Epithelial cell of proximal tubule (primary cell): ENCODE results near the gene WDR91. TPM values are rescaled to one million over a fixed set of nuclear protein-coding genes. Genes with fewer than 3 reads are reported as not detected.

ENCODE experiments used
- DNase-seq: peaks from one replicate; pipeline ENCODE4 v3.0.0-alpha.2; 2011; ENCODE audit warnings: low read depth
- H3K4me3 ChIP-seq: 2 replicates; pipeline ENCODE4 v1.5.1; 2011; ENCODE audit warnings: low read depth, mild to moderate bottlenecking, low read length
- total RNA-seq: library from RNA; depleted of rRNA; stranded (reverse); fragments of >200 nt; gene quantifications from 2 replicates; pipeline ENCODE4 v1.2.3, GENCODE V29; 2015
- TF ChIP-seq, protein P1 (sequence below): conservative IDR thresholded peaks from 2 replicates; pipeline ENCODE4 v1.5.1; 2012; ENCODE audit warnings: low read depth, mild to moderate bottlenecking, low read length

The WDR91 gene
- total RNA-seq, 1 donor from 2014 or later, result 8.7 TPM

DNA sequence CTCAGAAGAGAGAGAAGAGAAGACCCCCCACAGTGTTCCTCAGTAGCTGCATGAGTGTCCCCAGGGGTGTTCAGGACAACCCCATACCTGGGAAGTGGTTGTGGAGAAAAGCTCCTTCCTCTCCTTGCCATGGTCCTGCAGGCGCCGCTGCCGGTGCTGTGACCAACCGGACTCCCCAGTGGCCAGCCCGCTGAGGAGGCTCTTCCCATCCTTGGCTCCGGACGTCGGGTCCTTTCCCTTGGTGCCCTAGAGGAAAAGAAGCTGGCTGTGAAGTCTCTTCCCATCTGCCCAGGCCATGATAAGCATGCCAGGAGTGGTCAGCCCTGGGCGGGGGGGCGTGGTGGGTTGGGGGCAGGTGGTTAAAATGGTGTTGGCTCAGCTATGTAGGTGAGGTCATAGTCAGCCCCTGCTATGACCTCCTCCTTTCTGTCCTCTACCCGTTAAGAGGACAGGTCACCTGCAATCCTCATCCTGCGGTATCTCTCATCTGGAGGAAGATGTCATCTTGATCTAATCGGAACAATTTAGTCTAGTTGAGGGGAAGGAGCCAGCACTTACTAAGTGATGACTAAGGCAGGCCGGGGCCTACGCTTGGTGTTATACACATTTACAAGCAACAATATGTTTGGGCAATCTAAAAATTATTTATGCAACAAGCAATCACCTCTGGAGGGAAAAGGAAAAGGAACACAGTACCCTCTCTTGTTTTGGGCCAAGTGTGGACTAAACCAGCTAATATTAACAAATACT, 13.2 kb downstream of the WDR91 start:
- DNase-seq, result no peak

DNA sequence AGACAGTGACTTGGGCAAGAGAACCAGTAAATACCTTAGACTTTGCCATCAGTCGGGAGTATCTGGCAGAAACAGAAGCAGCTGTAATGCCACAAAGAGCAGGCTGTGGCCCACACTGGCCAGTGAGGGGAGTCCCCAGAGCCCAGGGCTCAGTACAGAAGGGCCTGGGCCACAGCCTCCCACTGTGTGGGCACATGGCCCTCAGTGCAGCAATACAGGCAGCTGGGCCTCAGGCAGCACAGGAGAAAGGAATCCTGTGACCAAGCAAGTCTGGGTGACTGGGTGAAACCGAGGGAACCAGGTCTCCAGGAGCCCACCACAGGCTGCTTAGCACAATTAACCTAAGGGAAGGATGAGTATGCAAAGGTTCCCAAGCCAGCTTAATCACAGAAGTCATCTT, 14.0 kb downstream of the WDR91 start:
- TF ChIP-seq, protein P1, sequence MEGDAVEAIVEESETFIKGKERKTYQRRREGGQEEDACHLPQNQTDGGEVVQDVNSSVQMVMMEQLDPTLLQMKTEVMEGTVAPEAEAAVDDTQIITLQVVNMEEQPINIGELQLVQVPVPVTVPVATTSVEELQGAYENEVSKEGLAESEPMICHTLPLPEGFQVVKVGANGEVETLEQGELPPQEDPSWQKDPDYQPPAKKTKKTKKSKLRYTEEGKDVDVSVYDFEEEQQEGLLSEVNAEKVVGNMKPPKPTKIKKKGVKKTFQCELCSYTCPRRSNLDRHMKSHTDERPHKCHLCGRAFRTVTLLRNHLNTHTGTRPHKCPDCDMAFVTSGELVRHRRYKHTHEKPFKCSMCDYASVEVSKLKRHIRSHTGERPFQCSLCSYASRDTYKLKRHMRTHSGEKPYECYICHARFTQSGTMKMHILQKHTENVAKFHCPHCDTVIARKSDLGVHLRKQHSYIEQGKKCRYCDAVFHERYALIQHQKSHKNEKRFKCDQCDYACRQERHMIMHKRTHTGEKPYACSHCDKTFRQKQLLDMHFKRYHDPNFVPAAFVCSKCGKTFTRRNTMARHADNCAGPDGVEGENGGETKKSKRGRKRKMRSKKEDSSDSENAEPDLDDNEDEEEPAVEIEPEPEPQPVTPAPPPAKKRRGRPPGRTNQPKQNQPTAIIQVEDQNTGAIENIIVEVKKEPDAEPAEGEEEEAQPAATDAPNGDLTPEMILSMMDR, result no peak
- H3K4me3 ChIP-seq, result no peak overlapping the region
- no peak for DNase-seq

More for the DNA sequence above, 13.2 kb downstream of the WDR91 start:
- H3K4me3 ChIP-seq, result no peak overlapping the region
- TF ChIP-seq, protein P1, result no peak

DNA sequence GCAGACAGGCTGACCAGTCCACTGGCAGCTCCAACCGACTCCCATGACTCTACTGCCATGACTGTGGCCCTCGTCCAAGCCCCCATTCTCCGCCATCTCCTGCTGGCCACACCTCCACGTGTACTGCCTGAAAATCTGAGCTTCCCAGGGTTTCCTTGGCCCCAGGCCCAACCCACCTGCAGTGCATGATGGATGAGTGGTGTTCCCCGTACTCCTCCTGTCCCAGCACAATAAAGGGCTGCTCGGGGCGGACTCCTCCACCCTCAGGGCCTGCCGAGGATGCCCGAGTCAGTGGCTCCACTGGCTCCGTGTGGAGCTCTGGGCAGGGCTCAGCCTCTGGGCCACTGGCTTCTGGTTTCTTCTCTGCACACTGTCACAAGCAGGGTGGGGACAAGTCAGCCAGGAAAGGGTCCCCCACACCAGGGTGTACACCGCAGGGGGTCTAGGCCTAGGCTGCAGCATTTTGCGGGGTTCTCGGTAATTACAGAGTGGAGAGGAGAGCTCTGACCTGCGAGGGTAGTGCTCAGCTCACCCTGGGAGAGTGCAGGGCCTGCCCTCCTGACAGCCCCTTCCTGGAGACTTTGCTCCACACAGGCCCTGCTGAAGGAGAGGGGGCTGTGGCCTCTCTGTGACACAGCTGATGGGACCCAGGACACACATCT, 15.2 kb downstream of the WDR91 start:
- TF ChIP-seq, protein P1, result no peak
- H3K4me3 ChIP-seq, result no peak overlapping the region
- DNase-seq, result no peak

DNA sequence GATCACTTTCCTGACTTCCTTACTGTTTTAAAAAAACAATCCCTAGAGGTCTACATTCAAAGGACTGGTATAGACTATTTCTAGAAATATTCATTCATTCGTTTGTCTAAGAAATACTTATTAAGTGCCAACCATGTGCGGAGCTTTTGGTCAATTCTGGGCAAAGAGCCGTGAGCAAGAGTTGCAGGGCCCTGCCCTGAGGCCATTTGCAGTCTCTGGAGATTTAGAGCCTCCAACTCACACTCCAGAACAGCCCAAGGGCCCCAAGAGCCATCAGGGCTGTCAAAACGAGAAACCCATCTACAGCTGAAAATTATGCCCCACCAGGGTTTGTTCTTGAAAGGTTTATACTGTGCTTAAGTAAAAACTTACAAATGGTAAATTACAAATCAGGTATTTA, 16.2 kb downstream of the WDR91 start:
- no peak overlapping the region for H3K4me3 ChIP-seq
- TF ChIP-seq, protein P1, result no peak
- DNase-seq, result no peak

DNA sequence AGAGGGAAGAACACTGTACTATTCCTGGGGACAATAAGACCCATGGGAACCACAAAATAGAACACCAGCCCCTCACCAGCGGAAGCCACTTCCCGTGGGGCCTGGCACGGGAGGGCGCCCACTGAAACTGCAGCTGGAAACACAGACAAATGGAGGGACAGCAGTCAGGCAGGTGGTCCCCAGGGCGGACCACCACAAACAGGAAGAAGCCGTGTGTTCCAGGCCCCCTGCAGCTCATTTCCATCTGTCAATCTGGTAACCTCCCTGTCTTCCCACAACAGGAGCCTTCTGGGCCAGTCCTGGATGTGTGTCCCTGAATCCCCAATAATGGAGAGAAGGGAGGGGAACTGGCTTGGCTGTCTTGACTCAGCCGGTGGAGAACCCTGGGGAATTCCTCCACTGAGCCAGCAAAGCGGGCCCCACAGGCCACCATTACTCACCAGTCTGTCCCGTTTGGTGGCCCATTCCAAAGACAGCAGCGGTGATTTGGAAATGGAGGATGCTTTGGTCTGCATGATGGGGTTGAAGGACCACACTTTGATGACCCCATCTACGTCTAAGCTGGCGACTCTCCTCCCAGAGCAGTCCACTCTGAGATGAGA, 16.7 kb downstream of the WDR91 start:
- H3K4me3 ChIP-seq, result no peak overlapping the region
- TF ChIP-seq, protein P1, result no peak
- DNase-seq, result no peak

DNA sequence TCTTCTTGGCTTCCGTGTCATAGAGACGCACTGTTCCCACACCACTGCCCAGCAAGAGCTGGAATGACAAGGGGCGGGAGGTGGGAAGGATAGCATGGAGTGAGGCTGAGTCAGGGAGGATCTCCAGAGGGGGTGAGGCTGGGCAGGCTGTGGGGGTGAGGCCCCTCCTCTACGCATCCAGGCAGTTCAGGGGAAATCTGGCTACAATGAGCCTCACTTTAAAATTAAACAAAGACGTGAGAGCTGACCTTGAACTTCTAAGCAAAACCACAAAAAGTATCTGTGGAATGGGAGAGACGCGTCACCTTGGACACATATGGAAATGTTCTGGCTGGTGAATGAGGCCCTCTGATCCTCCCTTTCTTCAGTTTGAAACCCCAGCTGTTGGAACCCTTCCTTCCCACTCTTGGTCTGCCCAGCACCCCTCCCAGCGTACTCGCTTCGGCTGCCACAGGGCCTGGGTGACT, 17.7 kb downstream of the WDR91 start:
- TF ChIP-seq, protein P1, result no peak
- DNase-seq, result no peak
- H3K4me3 ChIP-seq, result no peak overlapping the region
